Activated B cell treated with CpG ODN at 0.5 μM for 24 hours (primary cell): ENCODE results near the gene TMED3. TPM values are rescaled to one million over a fixed set of nuclear protein-coding genes. Genes with fewer than 3 reads are reported as not detected.

ENCODE experiments used
- ATAC-seq: fragments of 200-7000 bp; cut with Tn5 transposase; one replicate; pipeline ENCODE4 v1.10.0; 2021; ENCODE audit warnings: low read depth, mild to moderate bottlenecking, moderate library complexity
- CTCF ChIA-PET: fragments of 350-600 bp; sonication (Branson Sonifier 250); formaldehyde crosslinking; loops from one replicate; lab custom pipeline; 2021; ENCODE audit warnings: antibody characterized with exemption; lab: Charles Lee
- POLR2A ChIA-PET: fragments of 350-600 bp; sonication (Branson Sonifier 250); formaldehyde crosslinking; loops from one replicate; lab custom pipeline; 2021; ENCODE audit warnings: antibody characterized with exemption; lab: Charles Lee
- DNase-seq: peaks from one replicate; pipeline ENCODE4 v3.0.0; 2022
- H3K27ac Mint-ChIP-seq: one replicate; pipeline ENCODE4 v1.8.0; 2020; ENCODE audit warnings: mixed read lengths
- H3K27me3 Mint-ChIP-seq: one replicate; pipeline ENCODE4 v1.8.0; 2021; ENCODE audit warnings: mixed read lengths
- H3K36me3 Mint-ChIP-seq: one replicate; pipeline ENCODE4 v1.8.0; 2021; ENCODE audit warnings: low read depth, mixed read lengths
- H3K4me1 Mint-ChIP-seq: one replicate; pipeline ENCODE4 v1.8.0; 2021; ENCODE audit warnings: mixed read lengths
- H3K4me3 Mint-ChIP-seq: one replicate; pipeline ENCODE4 v1.8.0; 2020; ENCODE audit warnings: mild to moderate bottlenecking, mixed read lengths
- H3K9me3 Mint-ChIP-seq: one replicate; pipeline ENCODE4 v1.8.0; 2020; ENCODE audit warnings: mixed read lengths
- CTCF ChIP-seq: fragments of 200-600 bp; IDR thresholded peaks from one replicate; pipeline ENCODE4 v1.8.0; 2022; ENCODE audit warnings: antibody characterized with exemption, mild to moderate bottlenecking
- intact Hi-C: fragments of 100-400 bp; cut with micrococcal nuclease; formaldehyde crosslinking; loops from one replicate; pipeline ENCODE4 v1.15.1; 2024
- total RNA-seq: library from RNA; stranded (reverse); gene quantifications from 2 replicates; pipeline ENCODE4 v1.2.3, GENCODE V29; 2022

Gene TMED3
- total RNA-seq, 1 donor from 2014 or later: 25.0 TPM

- ChIA-PET POLR2A (no interaction called here), CTCF (no interaction called here)
- Mint-ChIP-seq H3K27ac (no peak overlapping the region), H3K9me3 (no peaks in the 10 kb centered on the region), H3K4me1 (peaks cover 3% of the 10 kb centered on the region), H3K36me3 (peaks cover 2% of the 10 kb centered on the region), H3K27me3 (no peaks in the 10 kb centered on the region), H3K4me3 (no peak overlapping the region)
- ATAC-seq (no peak), DNase-seq (no peak)
- TF ChIP-seq CTCF: no peak
- intact Hi-C loops: no loop called here
These were observed 47.2 kb downstream of the TMED3 start for GRCh38 chr15:79358069-79358468.

- no peak for TF ChIP-seq CTCF
- no peaks in the 10 kb centered on the region for H3K27me3 Mint-ChIP-seq
- H3K9me3 Mint-ChIP-seq: no peaks in the 10 kb centered on the region
- H3K4me1 Mint-ChIP-seq: no peaks in the 10 kb centered on the region
- no peak overlapping the region for H3K27ac Mint-ChIP-seq
- intact Hi-C loops: no loop called here
- POLR2A ChIA-PET: no interaction called here
- ATAC-seq (no peak), DNase-seq (no peak)
- no peaks in the 10 kb centered on the region for H3K36me3 Mint-ChIP-seq
- H3K4me3 Mint-ChIP-seq: no peak overlapping the region
- CTCF ChIA-PET: no interaction called here
These were observed 53.8 kb downstream of the TMED3 start for GRCh38 chr15:79364571-79365240.

- ATAC-seq (no peak), DNase-seq (no peak)
- Mint-ChIP-seq H3K27me3 (no peaks in the 10 kb centered on the region), H3K9me3 (no peaks in the 10 kb centered on the region), H3K27ac (no peak overlapping the region), H3K36me3 (no peaks in the 10 kb centered on the region), H3K4me1 (no peaks in the 10 kb centered on the region), H3K4me3 (no peak overlapping the region)
- POLR2A ChIA-PET: no interaction called here
- no peak for TF ChIP-seq CTCF
- CTCF ChIA-PET: interaction anchor here (1.1 kb wide), 1 partner anchor 18 kb away, joined by 3 read pairs; no protein-coding TSS in a partner anchor
- intact Hi-C loops: no loop called here
These were observed 54.9 kb downstream of the TMED3 start for GRCh38 chr15:79365765-79366164.

- ChIA-PET CTCF (interaction anchor here (1.0 kb wide), 1 partner anchor 15 kb away, joined by 5 read pairs; no protein-coding TSS in a partner anchor), POLR2A (no interaction called here)
- Mint-ChIP-seq H3K4me1 (no peaks in the 10 kb centered on the region), H3K9me3 (no peaks in the 10 kb centered on the region), H3K27ac (no peak overlapping the region), H3K27me3 (no peaks in the 10 kb centered on the region), H3K4me3 (no peak overlapping the region), H3K36me3 (no peaks in the 10 kb centered on the region)
- TF ChIP-seq CTCF: no peak
- ATAC-seq (no peak), DNase-seq (no peak)
- intact Hi-C loops: no loop called here
These were observed 55.8 kb downstream of the TMED3 start for GRCh38 chr15:79366691-79367090.

- Mint-ChIP-seq H3K27me3 (no peaks in the 10 kb centered on the region), H3K27ac (no peak overlapping the region), H3K36me3 (no peaks in the 10 kb centered on the region), H3K4me3 (no peak overlapping the region), H3K4me1 (no peaks in the 10 kb centered on the region), H3K9me3 (no peaks in the 10 kb centered on the region)
- ATAC-seq: no peak
- DNase-seq: no peak
- CTCF ChIA-PET: no interaction called here
- TF ChIP-seq CTCF: no peak
- intact Hi-C loops: no loop called here
- POLR2A ChIA-PET: no interaction called here
These were observed 59.8 kb downstream of the TMED3 start for GRCh38 chr15:79370716-79371115.
